Mucosa of rectum (tissue), 2 donors: ENCODE data around the gene TMEM178A.

ENCODE experiments used
- H3K27ac ChIP-seq, 2 donors: one replicate each; pipeline ENCODE4 v1.7.0; 2013; ENCODE audit warnings: inconsistent platforms in 2 of 2, low read depth in 2 of 2, low read length in 2 of 2
- H3K27me3 ChIP-seq, 2 donors: one replicate each; pipeline ENCODE4 v1.7.0; 2013; ENCODE audit warnings: low read length in 2 of 2; ENCODE audit not compliant: control insufficient read depth in 2 of 2, insufficient read depth in 2 of 2
- H3K36me3 ChIP-seq, 2 donors: one replicate each; pipeline ENCODE4 v1.7.0; 2013; ENCODE audit warnings: low read length in 2 of 2; ENCODE audit not compliant: control insufficient read depth in 2 of 2, insufficient read depth in 2 of 2
- H3K4me1 ChIP-seq, 2 donors: one replicate each; pipeline ENCODE4 v1.7.0; 2013; ENCODE audit warnings: low read length in 2 of 2, mild to moderate bottlenecking in 1 of 2; ENCODE audit not compliant: control insufficient read depth in 2 of 2, insufficient read depth in 2 of 2
- H3K4me3 ChIP-seq, 2 donors: one replicate each; pipeline ENCODE4 v1.7.0; 2013; ENCODE audit warnings: low read length in 2 of 2
- H3K9ac ChIP-seq, 2 donors: one replicate each; pipeline ENCODE4 v1.7.0; 2013; ENCODE audit warnings: low read length in 2 of 2, low read depth in 1 of 2, mild to moderate bottlenecking in 1 of 2
- H3K9me3 ChIP-seq, 2 donors: one replicate each; pipeline ENCODE4 v1.7.0; 2013; ENCODE audit warnings: low read length in 2 of 2; ENCODE audit not compliant: control insufficient read depth in 2 of 2
- donor health status: healthy.
- donor health status: Normal muscosa, but diverticular disease.

The TMEM178A gene

DNA sequence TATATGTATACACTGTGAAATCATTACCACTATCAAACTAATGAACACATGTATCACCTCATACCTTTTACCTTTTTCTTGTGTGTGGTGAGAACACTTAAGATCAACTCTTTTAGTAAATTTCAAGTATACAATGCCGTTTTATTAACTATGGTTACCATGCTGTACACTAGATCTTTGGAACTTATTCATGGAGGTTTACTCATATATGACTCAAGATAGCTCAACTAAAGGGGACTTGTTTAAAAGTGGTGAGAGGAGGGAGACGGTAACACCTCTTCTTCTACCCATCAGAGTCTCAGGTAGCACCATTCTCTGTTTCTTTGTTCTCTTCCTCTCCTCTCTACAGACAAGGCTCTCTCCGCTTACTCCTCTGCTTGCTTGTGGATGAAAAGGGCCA lies 36.1 kb upstream of the TMEM178A start:
- no peak overlapping the region for H3K27ac ChIP-seq
- no peaks in the 10 kb centered on the region for H3K9me3 ChIP-seq
- no peaks in the 10 kb centered on the region for H3K27me3 ChIP-seq
- H3K4me3 ChIP-seq: no peak overlapping the region
- H3K4me1 ChIP-seq: no peaks in the 10 kb centered on the region
- no peaks in the 10 kb centered on the region for H3K36me3 ChIP-seq
- no peak overlapping the region for H3K9ac ChIP-seq

DNA sequence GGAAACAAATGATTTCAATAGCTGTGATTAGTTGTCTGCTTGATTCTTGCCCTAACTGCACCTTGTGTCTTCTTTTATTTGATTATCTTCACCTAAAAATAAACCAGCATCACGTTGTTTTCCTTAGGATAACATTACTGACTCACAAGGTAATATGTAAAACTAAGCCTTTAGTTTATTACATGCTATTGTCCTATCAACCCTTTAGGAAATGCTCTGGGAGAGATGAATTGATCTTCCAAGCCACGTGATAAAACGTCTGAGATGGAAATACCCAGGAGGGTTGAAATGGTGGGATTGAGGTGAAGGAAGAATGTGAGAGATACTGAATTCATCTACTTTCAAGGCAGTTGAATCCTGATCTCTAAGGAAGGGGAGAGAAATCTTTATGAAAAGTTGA lies 34.5 kb upstream of the TMEM178A start:
- Histone ChIP-seq H3K36me3 (no peaks in the 10 kb centered on the region), H3K9ac (no peak overlapping the region), H3K4me1 (no peaks in the 10 kb centered on the region), H3K27me3 (no peaks in the 10 kb centered on the region), H3K27ac (no peak overlapping the region), H3K9me3 (no peaks in the 10 kb centered on the region), H3K4me3 (no peak overlapping the region)

- Histone ChIP-seq H3K9me3 (no peaks in the 10 kb centered on the region), H3K36me3 (no peaks in the 10 kb centered on the region), H3K9ac (no peak overlapping the region), H3K27me3 (no peaks in the 10 kb centered on the region), H3K4me3 (no peak overlapping the region), H3K27ac (no peak overlapping the region), H3K4me1 (no peaks in the 10 kb centered on the region)
Measured at GRCh38 chr2:39631718-39632117, 34.0 kb upstream of the TMEM178A start.

- no peak overlapping the region for H3K9ac ChIP-seq
- no peaks in the 10 kb centered on the region for H3K27me3 ChIP-seq
- no peaks in the 10 kb centered on the region for H3K36me3 ChIP-seq
- no peak overlapping the region for H3K4me3 ChIP-seq
- H3K4me1 ChIP-seq: no peaks in the 10 kb centered on the region
- no peak overlapping the region for H3K27ac ChIP-seq
- no peaks in the 10 kb centered on the region for H3K9me3 ChIP-seq
Measured at GRCh38 chr2:39632876-39633275, 32.8 kb upstream of the TMEM178A start.

DNA sequence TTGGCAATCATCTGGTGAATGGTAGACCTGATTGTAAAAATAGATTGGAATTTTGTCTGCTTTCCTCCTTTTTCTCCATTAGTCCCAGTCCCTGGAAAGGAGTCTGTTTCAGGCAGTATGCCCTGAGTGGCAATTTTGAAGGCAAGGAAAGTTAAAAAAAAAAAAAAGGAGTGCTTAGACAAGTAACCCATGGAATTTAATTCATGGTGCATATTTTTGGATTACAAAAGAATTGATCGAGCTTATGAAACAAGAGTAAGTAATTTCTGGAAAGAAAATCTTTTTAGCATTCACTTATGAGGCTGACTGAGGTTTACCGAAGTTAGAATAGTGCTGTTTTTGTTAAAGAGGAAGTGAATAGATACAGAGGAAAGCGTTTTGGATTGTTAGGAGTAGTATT lies 29.4 kb upstream of the TMEM178A start:
- no peak overlapping the region for H3K4me3 ChIP-seq

GRCh38 chr2:39638581-39638980 lies 27.1 kb upstream of the TMEM178A start:
- no peak overlapping the region for H3K27ac ChIP-seq
- H3K9ac ChIP-seq: no peak overlapping the region
- H3K36me3 ChIP-seq: no peaks in the 10 kb centered on the region
- no peak overlapping the region for H3K4me3 ChIP-seq
- H3K9me3 ChIP-seq: no peaks in the 10 kb centered on the region
- no peaks in the 10 kb centered on the region for H3K4me1 ChIP-seq
- no peaks in the 10 kb centered on the region for H3K27me3 ChIP-seq

More for the DNA sequence above, 29.4 kb upstream of the TMEM178A start:
- Histone ChIP-seq H3K36me3 (no peaks in the 10 kb centered on the region), H3K9ac (no peak overlapping the region), H3K27me3 (no peaks in the 10 kb centered on the region), H3K4me1 (no peaks in the 10 kb centered on the region), H3K27ac (no peak overlapping the region), H3K9me3 (no peaks in the 10 kb centered on the region)

DNA sequence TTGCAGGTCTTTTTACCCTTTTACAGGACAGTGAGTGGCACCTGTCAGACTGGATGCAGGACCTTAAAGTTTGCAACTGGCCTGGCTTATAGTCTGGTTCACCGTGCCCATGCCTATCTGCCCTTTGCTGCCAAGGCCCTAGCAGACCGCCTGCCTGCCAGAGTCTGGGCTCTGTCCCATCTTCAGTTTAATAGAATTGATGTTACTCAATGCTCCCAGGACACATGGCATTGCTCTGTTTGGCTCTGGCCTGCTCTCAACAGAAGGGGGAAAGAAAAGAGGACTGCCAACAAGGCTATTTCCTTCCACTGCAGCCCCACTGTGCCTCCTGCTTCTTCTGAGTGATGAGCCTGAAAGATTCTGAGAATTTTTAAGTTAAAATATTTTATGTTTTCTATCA lies 25.6 kb upstream of the TMEM178A start:
- no peak overlapping the region for H3K27ac ChIP-seq
- H3K9me3 ChIP-seq: no peaks in the 10 kb centered on the region

GRCh38 chr2:39640681-39641080 lies 25.0 kb upstream of the TMEM178A start:
- Histone ChIP-seq H3K36me3 (no peaks in the 10 kb centered on the region), H3K9me3 (no peaks in the 10 kb centered on the region), H3K4me3 (no peak overlapping the region), H3K4me1 (no peaks in the 10 kb centered on the region), H3K27me3 (no peaks in the 10 kb centered on the region), H3K9ac (no peak overlapping the region), H3K27ac (no peak overlapping the region)

More for the DNA sequence above, 25.6 kb upstream of the TMEM178A start:
- Histone ChIP-seq H3K27me3 (no peaks in the 10 kb centered on the region), H3K4me1 (no peaks in the 10 kb centered on the region), H3K9ac (no peak overlapping the region), H3K4me3 (no peak overlapping the region), H3K36me3 (no peaks in the 10 kb centered on the region)

DNA sequence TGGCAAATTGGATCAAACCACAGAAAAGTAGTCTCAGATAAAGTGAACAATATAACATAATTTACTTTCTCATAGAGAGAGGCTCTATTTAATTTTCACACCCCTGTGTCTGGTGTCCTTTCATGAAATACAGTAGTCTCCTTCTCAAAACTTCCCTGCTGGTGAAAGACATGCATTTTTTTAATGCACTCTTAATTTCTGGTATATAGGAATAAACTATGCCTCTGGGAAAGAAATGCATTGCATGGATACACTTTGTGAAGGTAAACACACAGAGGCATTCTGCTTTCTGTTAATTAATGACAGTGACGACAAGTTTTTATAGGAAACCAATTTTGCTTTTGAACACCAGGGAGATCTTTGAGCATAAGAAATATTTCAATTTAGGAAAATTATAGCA lies 24.1 kb upstream of the TMEM178A start:
- H3K4me1 ChIP-seq: no peaks in the 10 kb centered on the region
- no peaks in the 10 kb centered on the region for H3K36me3 ChIP-seq
- no peaks in the 10 kb centered on the region for H3K9me3 ChIP-seq
- no peak overlapping the region for H3K27ac ChIP-seq
- H3K4me3 ChIP-seq: no peak overlapping the region
- H3K9ac ChIP-seq: no peak overlapping the region
- no peaks in the 10 kb centered on the region for H3K27me3 ChIP-seq

- no peaks in the 10 kb centered on the region for H3K27me3 ChIP-seq
- H3K27ac ChIP-seq: no peak overlapping the region
- no peak overlapping the region for H3K9ac ChIP-seq
- H3K4me1 ChIP-seq: no peaks in the 10 kb centered on the region
- H3K36me3 ChIP-seq: no peaks in the 10 kb centered on the region
- H3K4me3 ChIP-seq: no peak overlapping the region
- H3K9me3 ChIP-seq: no peaks in the 10 kb centered on the region
Measured at GRCh38 chr2:39642051-39642718, 23.5 kb upstream of the TMEM178A start.

- Histone ChIP-seq H3K9me3 (no peaks in the 10 kb centered on the region), H3K4me1 (no peaks in the 10 kb centered on the region), H3K4me3 (no peak overlapping the region), H3K27ac (no peak overlapping the region), H3K36me3 (no peaks in the 10 kb centered on the region), H3K9ac (no peak overlapping the region), H3K27me3 (no peaks in the 10 kb centered on the region)
Measured at GRCh38 chr2:39645826-39646225, 19.9 kb upstream of the TMEM178A start.
